CD8-positive, alpha-beta memory T cell (primary cell): Measurements from ENCODE around the gene NDUFA3. TPM values are rescaled to one million over a fixed set of nuclear protein-coding genes. Genes with fewer than 3 reads are reported as not detected.

ENCODE experiments used
- CTCF ChIA-PET: fragments of 350-600 bp; sonication (Branson Sonifier 250); formaldehyde crosslinking; loops from one replicate; lab custom pipeline; 2021; ENCODE audit warnings: antibody characterized with exemption; lab: Charles Lee
- POLR2A ChIA-PET: fragments of 350-600 bp; sonication (Branson Sonifier 250); formaldehyde crosslinking; loops from one replicate; lab custom pipeline; 2021; ENCODE audit warnings: antibody characterized with exemption; lab: Charles Lee
- DNase-seq, 5 donors: peaks; one replicate each; pipeline versions ENCODE4 v3.0.0 to v3.0.0-alpha.2; 2020 to 2022; ENCODE audit warnings: mixed read lengths in 1 of 5
- H3K27ac ChIP-seq: one replicate; pipeline ENCODE4 v1.7.0; 2013; ENCODE audit warnings: low read depth, mild to moderate bottlenecking, low read length, moderate library complexity
- H3K27me3 ChIP-seq: 2 replicates; pipeline ENCODE4 v1.7.0; 2013; ENCODE audit warnings: low read length, mild to moderate bottlenecking; ENCODE audit not compliant: insufficient read depth, poor library complexity, severe bottlenecking
- H3K36me3 ChIP-seq: 2 replicates; pipeline ENCODE4 v1.7.0; 2013; ENCODE audit warnings: mild to moderate bottlenecking, low read length, moderate library complexity; ENCODE audit not compliant: insufficient read depth
- H3K4me1 ChIP-seq: 2 replicates; pipeline ENCODE4 v1.7.0; 2013; ENCODE audit warnings: mild to moderate bottlenecking, low read length, moderate library complexity; ENCODE audit not compliant: insufficient read depth
- H3K4me3 ChIP-seq: 2 replicates; pipeline ENCODE4 v1.7.0; 2013; ENCODE audit warnings: mild to moderate bottlenecking, low read length
- H3K9me3 ChIP-seq: 2 replicates; pipeline ENCODE4 v1.7.0; 2013; ENCODE audit warnings: mild to moderate bottlenecking, low read length
- H3K27ac Mint-ChIP-seq, 8 donors: one replicate each; pipeline ENCODE4 v1.8.0; 2020 to 2021; ENCODE audit warnings: mixed read lengths in 8 of 8, mild to moderate bottlenecking in 6 of 8, inconsistent platforms in 3 of 8, moderate library complexity in 3 of 8
- H3K27me3 Mint-ChIP-seq, 2 donors: one replicate each; pipeline ENCODE4 v1.8.0; 2020 to 2021; ENCODE audit warnings: mixed read lengths in 2 of 2, mild to moderate bottlenecking in 1 of 2, moderate library complexity in 1 of 2
- H3K36me3 Mint-ChIP-seq, 3 donors: one replicate each; pipeline ENCODE4 v1.8.0; 2020 to 2021; ENCODE audit warnings: mixed read lengths in 3 of 3, inconsistent platforms in 1 of 3, mild to moderate bottlenecking in 1 of 3
- H3K4me1 Mint-ChIP-seq, 3 donors: one replicate each; pipeline ENCODE4 v1.8.0; 2020 to 2021; ENCODE audit warnings: mixed read lengths in 3 of 3, inconsistent platforms in 1 of 3, mild to moderate bottlenecking in 1 of 3
- H3K4me3 Mint-ChIP-seq, 7 donors: one replicate each; pipeline ENCODE4 v1.8.0; 2020 to 2021; ENCODE audit warnings: mixed read lengths in 7 of 7, mild to moderate bottlenecking in 6 of 7, moderate library complexity in 4 of 7, inconsistent platforms in 2 of 7
- H3K9me3 Mint-ChIP-seq, 5 donors: one replicate each; pipeline ENCODE4 v1.8.0; 2020 to 2022; ENCODE audit warnings: mixed read lengths in 5 of 5, mild to moderate bottlenecking in 3 of 5, moderate library complexity in 2 of 5, inconsistent platforms in 1 of 5
- polyA plus RNA-seq: library from polyadenylated mRNA; unstranded; fragments of 300-500 nt; fragmentation: Illumina TruSeq; gene quantifications from one replicate; pipeline ENCODE4 v1.2.3, GENCODE V29; 2021
- total RNA-seq, 2 experiments: library from RNA; stranded (reverse); gene quantifications; one replicate each; pipeline ENCODE4 v1.2.3, GENCODE V29; 2021

NDUFA3 gene
- total and polyA plus RNA-seq, 3 experiments from 2014 or later = 117 to 506 (median 124) TPM

DNA sequence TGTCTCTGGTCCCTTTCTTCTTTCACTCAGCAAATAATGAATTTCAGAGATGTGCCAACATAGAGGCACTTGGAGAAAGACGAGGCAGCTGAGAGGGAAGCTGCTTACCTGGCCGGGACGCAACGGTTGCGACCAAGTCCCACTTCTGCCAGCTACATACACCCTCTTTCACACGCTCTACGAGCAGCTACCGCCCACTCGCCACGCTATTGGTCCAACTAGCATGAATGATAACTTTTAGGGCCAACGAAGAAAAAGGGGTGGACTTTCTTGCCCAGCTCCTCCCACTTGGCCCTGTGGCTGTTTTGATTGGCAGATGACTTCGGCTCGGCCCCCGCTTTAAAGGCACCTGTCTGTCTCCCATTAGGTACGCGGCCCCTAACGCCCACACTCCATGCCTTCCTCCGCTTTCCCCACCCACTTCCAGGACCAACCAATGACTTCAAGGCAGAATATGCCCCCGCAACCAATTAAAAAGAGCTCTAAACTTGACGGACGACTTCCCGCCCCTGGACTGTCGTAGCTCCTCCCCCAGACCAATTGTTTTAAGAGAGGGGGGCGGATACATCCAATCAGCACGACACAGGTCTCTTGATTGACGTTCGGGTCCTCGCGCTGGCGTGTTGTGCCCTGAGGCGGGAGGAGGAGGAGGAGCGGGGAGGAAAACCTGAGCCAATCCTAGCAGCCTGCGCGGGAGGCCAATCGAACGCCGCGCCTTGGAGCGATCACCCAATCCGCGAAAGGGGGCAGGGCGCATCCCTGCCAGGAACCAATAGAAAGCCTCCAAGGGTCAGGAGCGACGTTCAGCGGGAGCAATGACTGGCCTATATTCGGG, 34.4 kb downstream of the NDUFA3 start:
- CTCF ChIA-PET = interaction anchor here (0.9 to 2.2 kb wide), 6 partner anchors 21 to 95 kb away, joined by 3 to 11 read pairs (median 6); partner anchors contain the start of genes LENG1, MBOAT7, PRPF31 and TFPT
- H3K36me3 Mint-ChIP-seq = peaks cover 0 to 31% (median 0%) of the 10 kb centered on the region in 3 donors
- peak overlapping the region; percentile 81 to 92 (median 88) for H3K4me3 Mint-ChIP-seq
- peak overlapping the region; percentile 87 for H3K4me3 ChIP-seq
- DNase-seq = peak; percentile 99 to 100 (median 100)
- H3K9me3 Mint-ChIP-seq = no peaks in the 10 kb centered on the region
- POLR2A ChIA-PET = interaction anchor here (0.7 to 2.3 kb wide), 23 partner anchors 10 to 1768 kb away, joined by 3 to 60 read pairs (median 4); partner anchors contain the start of genes LENG1, LENG8, LENG9 and MBOAT7
- no peaks in the 10 kb centered on the region for H3K36me3 ChIP-seq
- H3K27me3 Mint-ChIP-seq = peaks cover 0 to 1% of the 10 kb centered on the region in 2 donors
- H3K4me1 Mint-ChIP-seq = peaks cover 40 to 55% (median 52%) of the 10 kb centered on the region in 3 donors
- H3K27ac Mint-ChIP-seq = peak overlapping the region; percentile 76 to 95 (median 92)
- H3K27me3 ChIP-seq = no peaks in the 10 kb centered on the region
- no peaks in the 10 kb centered on the region for H3K9me3 ChIP-seq
- H3K27ac ChIP-seq = peak overlapping the region; percentile 90
- peaks cover 39% of the 10 kb centered on the region for H3K4me1 ChIP-seq

DNA sequence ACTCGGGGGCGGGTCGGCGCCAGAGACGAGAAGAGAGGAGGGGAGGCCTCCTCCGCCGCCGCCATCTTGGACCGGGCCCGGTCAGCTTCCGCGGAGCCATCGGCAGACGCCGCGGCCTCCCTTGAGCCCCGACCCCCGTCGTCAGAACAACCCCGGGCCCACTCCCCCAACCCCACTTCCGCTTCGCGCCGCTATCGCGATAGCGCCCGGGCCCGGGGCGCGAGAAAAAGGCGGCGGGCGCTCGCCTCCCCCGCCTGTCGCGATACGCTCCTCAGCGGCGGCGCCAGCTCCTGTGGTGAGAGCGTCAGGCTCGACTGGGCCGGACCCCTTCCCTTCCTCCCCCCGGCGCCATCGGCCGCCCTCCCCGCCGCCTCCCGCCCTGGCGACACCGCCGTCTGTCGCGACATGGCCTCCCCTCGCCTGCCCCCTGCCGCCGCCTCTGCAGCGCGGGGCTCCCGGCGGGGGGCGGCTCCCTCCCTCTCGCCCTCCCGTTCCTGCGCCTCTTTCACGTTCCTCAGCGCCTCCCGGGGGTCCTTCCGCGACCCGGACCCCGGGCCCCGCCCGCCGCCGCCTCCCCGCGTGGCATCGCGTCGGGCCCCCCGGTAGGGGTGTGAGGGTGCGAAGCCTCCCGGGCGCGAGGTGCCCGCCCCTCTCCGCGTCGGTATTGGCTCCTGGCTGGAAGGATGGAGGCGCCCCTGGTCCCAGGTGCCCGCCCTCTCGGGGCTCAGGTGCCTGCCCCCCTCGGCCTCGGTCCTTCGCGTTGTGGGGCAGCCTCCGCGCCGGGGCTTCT, 35.2 kb downstream of the NDUFA3 start, which contains the start of gene CNOT3:
CNOT3 (plus strand) TSS at position 64 of the 790 bp plus-strand sequence. CDS start 5,217 bp downstream, outside the sequence.
- Mint-ChIP-seq H3K36me3 (peaks cover 0 to 39% (median 0%) of the 10 kb centered on the region in 3 donors), H3K4me3 (peak within 1 kb of the TSS; percentile 84 to 94 (median 90)), H3K27ac (peak within 1 kb of the TSS; percentile 87 to 98 (median 92)), H3K4me1 (peaks cover 40 to 56% (median 54%) of the 10 kb centered on the region in 3 donors), H3K9me3 (no peaks in the 10 kb centered on the region), H3K27me3 (peaks cover 0 to 1% of the 10 kb centered on the region in 2 donors)
- peak within 1 kb of the TSS; percentile 87 for H3K4me3 ChIP-seq
- H3K36me3 ChIP-seq = peaks cover 7% of the 10 kb centered on the region
- H3K27me3 ChIP-seq = no peaks in the 10 kb centered on the region
- DNase-seq = peak in 4 of 5 donors; percentile 38 to 66 (median 48)
- no peaks in the 10 kb centered on the region for H3K9me3 ChIP-seq
- ChIA-PET POLR2A (interaction anchor here (0.9 to 2.3 kb wide), 18 partner anchors 11 to 311 kb away, joined by 3 to 60 read pairs (median 4); partner anchors contain the start of genes LENG1, LENG8, MBOAT7 and MYADM), CTCF (interaction anchor here (1.1 to 2.2 kb wide), 5 partner anchors 22 to 94 kb away, joined by 3 to 11 read pairs (median 7); partner anchors contain the start of genes LENG1, MBOAT7, PRPF31 and TFPT)
- H3K4me1 ChIP-seq = peaks cover 39% of the 10 kb centered on the region
- H3K27ac ChIP-seq = peak within 1 kb of the TSS; percentile 90

DNA sequence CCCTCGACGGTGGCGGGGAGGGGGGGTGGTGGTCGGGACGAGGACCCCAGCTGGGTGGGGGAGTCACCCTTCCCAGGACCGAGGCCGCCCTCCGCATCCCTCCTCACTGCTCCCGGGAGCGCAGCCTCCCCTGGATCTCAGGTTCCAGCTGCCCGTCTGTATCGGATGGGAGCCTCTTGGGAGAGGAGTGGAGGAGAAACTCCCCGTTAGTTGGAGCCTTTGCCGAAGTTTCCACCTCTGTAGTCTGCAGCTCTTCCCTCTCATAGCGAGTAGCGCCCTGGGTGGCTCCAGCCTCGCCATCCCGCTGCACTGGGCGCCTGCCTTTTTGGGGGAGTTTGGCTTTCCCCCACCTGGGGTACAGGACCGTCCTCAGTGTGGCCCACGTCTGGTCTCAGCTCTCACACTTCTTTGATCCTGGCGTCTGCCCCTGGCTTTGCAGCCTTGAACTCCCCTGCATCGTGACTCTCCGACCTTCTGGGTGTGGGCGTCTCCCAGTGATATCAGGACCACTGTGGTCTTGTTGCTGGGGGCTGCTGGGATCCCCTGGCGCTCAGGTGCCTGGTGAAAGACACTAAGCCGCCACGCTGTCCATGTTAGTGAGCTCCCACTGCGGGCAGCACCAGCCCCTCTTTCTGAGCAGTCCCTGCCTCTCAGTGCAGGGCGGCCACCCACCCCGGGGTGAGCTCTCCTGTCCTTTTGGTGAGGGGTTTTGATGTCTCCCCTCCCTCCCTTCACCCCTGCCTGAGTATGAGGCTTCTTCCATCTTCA, 36.0 kb downstream of the NDUFA3 start:
- peak overlapping the region; percentile 43 for H3K27ac ChIP-seq
- peaks cover 0 to 46% (median 2%) of the 10 kb centered on the region in 3 donors for H3K36me3 Mint-ChIP-seq
- ChIA-PET CTCF (interaction anchor here (0.9 to 2.2 kb wide), 2 partner anchors 23 to 32 kb away, joined by 3 to 7 read pairs; partner anchors contain the start of genes PRPF31 and TFPT), POLR2A (interaction anchor here (0.9 kb wide), 1 partner anchor 23 kb away, joined by 3 read pairs; the partner anchor contains the start of genes PRPF31 and TFPT)
- no peaks in the 10 kb centered on the region for H3K9me3 Mint-ChIP-seq
- H3K9me3 ChIP-seq = no peaks in the 10 kb centered on the region
- peak overlapping the region; percentile 84 to 94 (median 89) for H3K4me3 Mint-ChIP-seq
- peaks cover 0 to 1% of the 10 kb centered on the region in 2 donors for H3K27me3 Mint-ChIP-seq
- H3K4me1 Mint-ChIP-seq = peaks cover 40 to 56% (median 54%) of the 10 kb centered on the region in 3 donors
- H3K27me3 ChIP-seq = no peaks in the 10 kb centered on the region
- DNase-seq = peak in 1 of 5 donors; percentile 10
- peaks cover 15% of the 10 kb centered on the region for H3K36me3 ChIP-seq
- H3K4me1 ChIP-seq = peaks cover 39% of the 10 kb centered on the region
- peak overlapping the region; percentile 39 for H3K4me3 ChIP-seq
- peak overlapping the region; percentile 86 to 98 (median 92) for H3K27ac Mint-ChIP-seq

DNA sequence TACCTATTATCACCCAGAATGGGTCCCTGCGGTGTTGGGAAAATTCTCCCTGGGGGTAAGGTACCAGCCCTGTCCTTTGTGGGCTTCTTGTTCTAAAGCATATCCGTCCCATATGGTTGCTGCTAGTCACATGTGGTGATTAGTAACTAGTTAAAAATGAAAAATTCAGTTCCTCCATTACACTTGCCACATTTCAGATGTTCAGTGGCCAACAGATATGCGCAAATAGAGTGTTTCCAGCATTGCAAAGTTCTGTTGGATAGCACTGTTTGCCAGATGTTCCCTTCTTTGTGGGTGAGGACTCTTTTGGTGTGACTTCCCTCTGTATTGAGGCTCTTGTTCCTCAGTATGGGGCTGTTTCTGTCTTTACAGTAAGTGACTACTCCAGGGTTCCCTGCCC, 38.7 kb downstream of the NDUFA3 start:
- Mint-ChIP-seq H3K4me1 (peaks cover 34 to 45% (median 44%) of the 10 kb centered on the region in 3 donors), H3K27ac (peak overlapping the region in 3 of 8 donors; percentile 29 to 87 (median 40)), H3K36me3 (peaks cover 0 to 73% (median 8%) of the 10 kb centered on the region in 3 donors), H3K9me3 (no peaks in the 10 kb centered on the region), H3K4me3 (peak overlapping the region in 3 of 7 donors; percentile 39 to 91 (median 42)), H3K27me3 (peaks cover 0 to 1% of the 10 kb centered on the region in 2 donors)
- Histone ChIP-seq H3K27me3 (no peaks in the 10 kb centered on the region), H3K36me3 (peaks cover 40% of the 10 kb centered on the region), H3K4me3 (no peak overlapping the region), H3K4me1 (peaks cover 33% of the 10 kb centered on the region), H3K9me3 (no peaks in the 10 kb centered on the region), H3K27ac (no peak overlapping the region)
- DNase-seq = no peak
- POLR2A ChIA-PET = no interaction called here
- CTCF ChIA-PET = no interaction called here

DNA sequence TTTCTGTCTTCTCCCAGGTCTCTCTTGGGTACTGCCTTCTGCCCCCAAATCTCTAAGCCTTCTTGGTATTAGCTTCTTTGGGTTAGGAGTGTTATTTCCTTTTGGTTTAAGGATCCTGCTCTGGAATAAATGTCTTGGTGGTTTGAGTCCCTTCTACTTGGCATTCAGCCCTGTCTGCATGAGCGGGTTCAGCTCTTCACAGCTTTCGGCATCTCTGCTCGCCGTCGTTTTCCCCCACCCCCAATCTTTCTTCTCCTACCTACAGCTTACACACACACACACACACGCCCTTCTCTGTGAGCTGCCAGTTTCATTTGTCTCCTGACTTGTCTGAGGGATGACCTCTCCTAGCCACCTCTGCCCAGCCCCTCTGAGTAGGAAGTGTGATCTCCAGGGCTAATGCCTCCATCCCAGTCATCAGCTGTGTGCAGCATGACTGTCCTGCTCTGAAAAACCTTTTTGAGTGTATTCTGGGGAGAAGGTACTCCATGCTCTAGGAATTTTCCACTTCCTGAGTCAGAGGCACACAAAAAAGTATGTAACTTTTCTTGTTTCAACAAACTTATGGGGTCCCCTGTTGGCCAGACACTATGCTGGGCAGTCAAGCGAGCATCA, 39.6 kb downstream of the NDUFA3 start:
- Mint-ChIP-seq H3K36me3 (peaks cover 0 to 82% (median 11%) of the 10 kb centered on the region in 3 donors), H3K4me3 (peak overlapping the region in 3 of 7 donors; percentile 6 to 91 (median 27)), H3K27me3 (peaks cover 0 to 1% of the 10 kb centered on the region in 2 donors), H3K27ac (peak overlapping the region in 5 of 8 donors; percentile 50 to 88 (median 79)), H3K4me1 (peaks cover 28 to 40% (median 37%) of the 10 kb centered on the region in 3 donors), H3K9me3 (no peaks in the 10 kb centered on the region)
- H3K4me1 ChIP-seq = peaks cover 28% of the 10 kb centered on the region
- CTCF ChIA-PET = no interaction called here
- no peaks in the 10 kb centered on the region for H3K9me3 ChIP-seq
- H3K36me3 ChIP-seq = peaks cover 49% of the 10 kb centered on the region
- H3K27me3 ChIP-seq = no peaks in the 10 kb centered on the region
- no peak overlapping the region for H3K27ac ChIP-seq
- POLR2A ChIA-PET = no interaction called here
- H3K4me3 ChIP-seq = no peak overlapping the region
- DNase-seq = no peak

DNA sequence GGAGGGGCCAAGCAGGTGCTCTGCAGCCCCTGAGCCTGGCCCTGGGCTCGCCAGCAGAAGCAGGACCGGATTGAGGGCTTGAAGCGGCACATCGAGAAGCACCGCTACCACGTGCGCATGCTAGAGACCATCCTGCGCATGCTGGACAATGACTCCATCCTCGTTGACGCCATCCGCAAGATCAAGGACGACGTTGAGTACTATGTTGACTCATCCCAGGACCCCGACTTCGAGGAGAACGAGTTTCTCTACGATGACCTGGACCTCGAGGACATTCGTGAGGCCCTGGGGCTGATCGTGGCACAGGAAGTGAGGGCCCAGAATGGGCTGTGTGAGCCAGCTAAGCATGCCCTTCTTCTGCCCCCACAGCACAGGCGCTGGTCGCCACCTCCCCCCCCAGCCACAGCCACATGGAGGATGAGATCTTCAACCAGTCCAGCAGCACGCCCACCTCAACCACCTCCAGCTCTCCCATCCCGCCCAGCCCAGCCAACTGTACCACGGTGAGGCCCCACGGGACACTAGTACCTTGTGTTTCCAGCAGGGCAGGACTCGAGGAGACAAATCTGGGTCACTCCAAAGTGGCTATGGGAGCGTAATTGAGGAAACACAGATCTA, 43.0 kb downstream of the NDUFA3 start:
- ChIA-PET CTCF (no interaction called here), POLR2A (no interaction called here)
- H3K4me1 Mint-ChIP-seq = peaks cover 6 to 17% (median 16%) of the 10 kb centered on the region in 3 donors
- no peak overlapping the region for H3K4me3 Mint-ChIP-seq
- no peak overlapping the region for H3K27ac Mint-ChIP-seq
- H3K4me1 ChIP-seq = peaks cover 6% of the 10 kb centered on the region
- no peaks in the 10 kb centered on the region for H3K9me3 Mint-ChIP-seq
- no peak overlapping the region for H3K27ac ChIP-seq
- H3K4me3 ChIP-seq = no peak overlapping the region
- H3K36me3 ChIP-seq = peaks cover 67% of the 10 kb centered on the region
- DNase-seq = no peak
- H3K27me3 ChIP-seq = no peaks in the 10 kb centered on the region
- no peaks in the 10 kb centered on the region for H3K9me3 ChIP-seq
- H3K36me3 Mint-ChIP-seq = peaks cover 0 to 91% (median 17%) of the 10 kb centered on the region in 3 donors
- H3K27me3 Mint-ChIP-seq = no peaks in the 10 kb centered on the region
